Stimulated activated naive CD8-positive, alpha-beta T cell treated with anti-CD3 and anti-CD28 coated beads, Interleukin-15, Interleukin-2, amounts not matched to agents 100 ng/mL and 50 ng/mL, for 24 hours (primary cell): ENCODE data around the gene TAP2.

Source experiments
- H3K27ac Mint-ChIP-seq: one replicate; pipeline ENCODE4 v1.8.0; 2021; ENCODE audit warnings: mild to moderate bottlenecking, mixed read lengths
- H3K27me3 Mint-ChIP-seq: one replicate; pipeline ENCODE4 v1.8.0; 2021; ENCODE audit warnings: mixed read lengths
- H3K36me3 Mint-ChIP-seq: one replicate; pipeline ENCODE4 v1.8.0; 2021; ENCODE audit warnings: low read depth, mixed read lengths
- H3K4me1 Mint-ChIP-seq: one replicate; pipeline ENCODE4 v1.8.0; 2021; ENCODE audit warnings: low read depth, mixed read lengths
- H3K4me3 Mint-ChIP-seq: one replicate; pipeline ENCODE4 v1.8.0; 2021; ENCODE audit warnings: mild to moderate bottlenecking, mixed read lengths
- H3K9me3 Mint-ChIP-seq: one replicate; pipeline ENCODE4 v1.8.0; 2021; ENCODE audit warnings: mixed read lengths

Gene TAP2

GRCh38 chr6:32796848-32797776 is 41.4 kb downstream of the TAP2 start:
- H3K27ac Mint-ChIP-seq = peak overlapping the region; percentile 67
- peak overlapping the region; percentile 67 for H3K4me3 Mint-ChIP-seq
- H3K36me3 Mint-ChIP-seq = no peaks in the 10 kb centered on the region
- peaks cover 41% of the 10 kb centered on the region for H3K27me3 Mint-ChIP-seq
- peaks cover 28% of the 10 kb centered on the region for H3K4me1 Mint-ChIP-seq
- no peaks in the 10 kb centered on the region for H3K9me3 Mint-ChIP-seq

- Mint-ChIP-seq H3K4me3 (no peak overlapping the region), H3K36me3 (no peaks in the 10 kb centered on the region), H3K27me3 (peaks cover 42% of the 10 kb centered on the region), H3K9me3 (no peaks in the 10 kb centered on the region), H3K27ac (no peak overlapping the region), H3K4me1 (peaks cover 28% of the 10 kb centered on the region)
Observed at GRCh38 chr6:32794510-32794909, 44.0 kb downstream of the TAP2 start.

- Mint-ChIP-seq H3K4me3 (no peak overlapping the region), H3K27me3 (peaks cover 39% of the 10 kb centered on the region), H3K36me3 (no peaks in the 10 kb centered on the region), H3K4me1 (peaks cover 28% of the 10 kb centered on the region), H3K9me3 (no peaks in the 10 kb centered on the region), H3K27ac (no peak overlapping the region)
Observed at GRCh38 chr6:32792901-32793435, 45.6 kb downstream of the TAP2 start.

- peaks cover 60% of the 10 kb centered on the region for H3K27me3 Mint-ChIP-seq
- peaks cover 15% of the 10 kb centered on the region for H3K4me1 Mint-ChIP-seq
- no peak overlapping the region for H3K27ac Mint-ChIP-seq
- no peak overlapping the region for H3K4me3 Mint-ChIP-seq
- no peaks in the 10 kb centered on the region for H3K36me3 Mint-ChIP-seq
- no peaks in the 10 kb centered on the region for H3K9me3 Mint-ChIP-seq
Observed at GRCh38 chr6:32790306-32790705, 48.2 kb downstream of the TAP2 start.
